Stimulated activated CD4-positive, alpha-beta T cell treated with anti-CD3 and anti-CD28 coated beads, Interleukin-4, amount 100 ng/mL, for 24 hours (primary cell): ENCODE measurements around the gene XKR7.

ENCODE experiments used
- DNase-seq: peaks from one replicate; pipeline ENCODE4 v3.0.0-alpha.2; 2020

XKR7 gene

GRCh38 chr20:31981784-31982183, 13.8 kb downstream of the XKR7 start:
- DNase-seq: no peak

GRCh38 chr20:31984981-31985471, 17.1 kb downstream of the XKR7 start:
- DNase-seq: no peak

- no peak for DNase-seq
Measured at GRCh38 chr20:31987744-31988143, 19.8 kb downstream of the XKR7 start.

- DNase-seq: no peak
Measured at GRCh38 chr20:31988430-31989015, 20.6 kb downstream of the XKR7 start.

GRCh38 chr20:31989030-31989645, 21.2 kb downstream of the XKR7 start:
- no peak for DNase-seq

- DNase-seq: no peak
Measured at GRCh38 chr20:31990641-31991338, 22.8 kb downstream of the XKR7 start.

GRCh38 chr20:31991339-31991705, 23.4 kb downstream of the XKR7 start:
- no peak for DNase-seq

GRCh38 chr20:31992086-31992485, 24.1 kb downstream of the XKR7 start:
- DNase-seq: no peak

- DNase-seq: no peak
Measured at GRCh38 chr20:31996996-31997395, 29.0 kb downstream of the XKR7 start.

GRCh38 chr20:31998246-31998645, 30.3 kb downstream of the XKR7 start:
- DNase-seq: no peak

GRCh38 chr20:32003325-32003724, 35.4 kb downstream of the XKR7 start:
- DNase-seq: no peak

GRCh38 chr20:32004963-32005362, 37.0 kb downstream of the XKR7 start:
- DNase-seq: no peak

GRCh38 chr20:32006053-32006452, 38.1 kb downstream of the XKR7 start:
- DNase-seq: no peak

- DNase-seq: no peak
Measured at GRCh38 chr20:32006841-32007786, 39.2 kb downstream of the XKR7 start.

- no peak for DNase-seq
Measured at GRCh38 chr20:32007787-32008616, 40.1 kb downstream of the XKR7 start.

- DNase-seq: no peak
Measured at GRCh38 chr20:32009564-32009963, 41.6 kb downstream of the XKR7 start.

- DNase-seq: no peak
Measured at GRCh38 chr20:32010101-32010500, 42.1 kb downstream of the XKR7 start, which contains the start of gene CCM2L. CCM2L (plus strand) TSS chr20:32010438; CDS start chr20:32010455, 17 bp downstream.

GRCh38 chr20:32010666-32011065, 42.7 kb downstream of the XKR7 start:
- no peak for DNase-seq

GRCh38 chr20:32012159-32012688, 44.3 kb downstream of the XKR7 start:
- DNase-seq: no peak

- no peak for DNase-seq
Measured at GRCh38 chr20:32013326-32013725, 45.4 kb downstream of the XKR7 start.

- peak; percentile 33 for DNase-seq
Measured at GRCh38 chr20:32017711-32018251, 49.8 kb downstream of the XKR7 start.
